Measurements from ENCODE around the gene GDF10.

- TF ChIP-seq, protein P1, sequence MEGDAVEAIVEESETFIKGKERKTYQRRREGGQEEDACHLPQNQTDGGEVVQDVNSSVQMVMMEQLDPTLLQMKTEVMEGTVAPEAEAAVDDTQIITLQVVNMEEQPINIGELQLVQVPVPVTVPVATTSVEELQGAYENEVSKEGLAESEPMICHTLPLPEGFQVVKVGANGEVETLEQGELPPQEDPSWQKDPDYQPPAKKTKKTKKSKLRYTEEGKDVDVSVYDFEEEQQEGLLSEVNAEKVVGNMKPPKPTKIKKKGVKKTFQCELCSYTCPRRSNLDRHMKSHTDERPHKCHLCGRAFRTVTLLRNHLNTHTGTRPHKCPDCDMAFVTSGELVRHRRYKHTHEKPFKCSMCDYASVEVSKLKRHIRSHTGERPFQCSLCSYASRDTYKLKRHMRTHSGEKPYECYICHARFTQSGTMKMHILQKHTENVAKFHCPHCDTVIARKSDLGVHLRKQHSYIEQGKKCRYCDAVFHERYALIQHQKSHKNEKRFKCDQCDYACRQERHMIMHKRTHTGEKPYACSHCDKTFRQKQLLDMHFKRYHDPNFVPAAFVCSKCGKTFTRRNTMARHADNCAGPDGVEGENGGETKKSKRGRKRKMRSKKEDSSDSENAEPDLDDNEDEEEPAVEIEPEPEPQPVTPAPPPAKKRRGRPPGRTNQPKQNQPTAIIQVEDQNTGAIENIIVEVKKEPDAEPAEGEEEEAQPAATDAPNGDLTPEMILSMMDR (IDR thresholded peaks at IDR 0.05): no peak
- no peak for TF ChIP-seq POLR2A (IDR thresholded peaks at IDR 0.05)
- TF ChIP-seq POLR2AphosphoS5 (IDR thresholded peaks at IDR 0.05): no peak
Observed at GRCh38 chr10:47255033-47255813, 44.8 kb upstream of the GDF10 start.
